ENCODE data around the gene CALN1. TPM values are rescaled to one million over a fixed set of nuclear protein-coding genes. Genes with fewer than 3 reads are reported as not detected.

The CALN1 gene
- total and polyA plus RNA-seq, 4 donors: 0.14 to 0.84 (median 0.24) TPM

DNA sequence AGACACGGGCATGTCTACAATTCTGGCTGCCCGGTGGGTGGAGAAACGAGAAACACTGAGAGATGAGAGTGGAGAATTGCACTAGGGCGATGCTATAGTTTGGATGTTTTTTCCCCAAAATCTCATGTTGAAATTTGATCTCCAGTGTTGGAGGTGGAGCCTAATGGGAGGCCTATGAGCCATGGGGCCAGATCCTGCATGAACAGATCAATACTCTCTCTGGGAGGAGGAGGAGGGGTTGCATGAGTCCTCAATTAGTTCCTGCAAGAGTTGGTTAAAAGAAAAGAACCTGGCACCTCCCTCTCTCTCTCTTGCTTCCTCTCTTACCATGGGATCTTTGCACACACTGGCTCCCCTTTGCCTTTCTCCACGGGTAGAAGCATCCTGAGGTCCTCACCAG, 299.1 kb downstream of the CALN1 start:
- Histone ChIP-seq H3K27me3 (ENCODE audit: control insufficient read depth in 4 of 4, insufficient read depth in 4 of 4, low read length in 3 of 4) (no peaks in the 10 kb centered on the region), H3K36me3 (ENCODE audit: control insufficient read depth in 4 of 4, insufficient read depth in 3 of 4, low read depth in 1 of 4, low read length in 3 of 4) (no peaks in the 10 kb centered on the region), H3K4me1 (ENCODE audit: control insufficient read depth in 4 of 4, insufficient read depth in 4 of 4, low read length in 3 of 4) (no peaks in the 10 kb centered on the region), H3K4me3 (ENCODE audit: low read depth in 1 of 3, low read length in 3 of 3) (no peak overlapping the region), H3K9me3 (ENCODE audit: control insufficient read depth in 4 of 4, low read length in 3 of 4) (peaks cover 3 to 8% (median 6%) of the 10 kb centered on the region in 4 donors), H3K9ac (ENCODE audit: low read depth in 1 of 2, low read length in 2 of 2) (no peak overlapping the region), H3K27ac (ENCODE audit: low read depth in 1 of 2, low read length in 2 of 2) (no peak overlapping the region)
- 55% methylated on average over 5 of the region's 5 CpGs for whole genome bisulfite sequencing
- DNase-seq (ENCODE audit: low spot score): no peak
- TF ChIP-seq, protein P1, sequence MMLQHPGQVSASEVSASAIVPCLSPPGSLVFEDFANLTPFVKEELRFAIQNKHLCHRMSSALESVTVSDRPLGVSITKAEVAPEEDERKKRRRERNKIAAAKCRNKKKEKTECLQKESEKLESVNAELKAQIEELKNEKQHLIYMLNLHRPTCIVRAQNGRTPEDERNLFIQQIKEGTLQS (IDR thresholded peaks at IDR 0.05): no peak
- TF ChIP-seq FOXA2 (IDR thresholded peaks at IDR 0.05) (no peak), RAD21 (IDR thresholded peaks at IDR 0.05) (no peak), NR2F2 (IDR thresholded peaks at IDR 0.05) (no peak), TAF1 (conservative IDR thresholded peaks at IDR 0.05) (no peak), GABPA (IDR thresholded peaks at IDR 0.05 in 1 of 2, conservative IDR thresholded peaks at IDR 0.05 in 1 of 2) (no peak), EGR1 (IDR thresholded peaks at IDR 0.05; ENCODE audit: low read depth in 2 of 2) (no peak), YY1 (IDR thresholded peaks at IDR 0.05) (no peak), HNF4G (IDR thresholded peaks at IDR 0.05) (no peak), SP1 (IDR thresholded peaks at IDR 0.05) (no peak), FOXA1 (IDR thresholded peaks at IDR 0.05) (no peak)
- TF ChIP-seq, protein P2, sequence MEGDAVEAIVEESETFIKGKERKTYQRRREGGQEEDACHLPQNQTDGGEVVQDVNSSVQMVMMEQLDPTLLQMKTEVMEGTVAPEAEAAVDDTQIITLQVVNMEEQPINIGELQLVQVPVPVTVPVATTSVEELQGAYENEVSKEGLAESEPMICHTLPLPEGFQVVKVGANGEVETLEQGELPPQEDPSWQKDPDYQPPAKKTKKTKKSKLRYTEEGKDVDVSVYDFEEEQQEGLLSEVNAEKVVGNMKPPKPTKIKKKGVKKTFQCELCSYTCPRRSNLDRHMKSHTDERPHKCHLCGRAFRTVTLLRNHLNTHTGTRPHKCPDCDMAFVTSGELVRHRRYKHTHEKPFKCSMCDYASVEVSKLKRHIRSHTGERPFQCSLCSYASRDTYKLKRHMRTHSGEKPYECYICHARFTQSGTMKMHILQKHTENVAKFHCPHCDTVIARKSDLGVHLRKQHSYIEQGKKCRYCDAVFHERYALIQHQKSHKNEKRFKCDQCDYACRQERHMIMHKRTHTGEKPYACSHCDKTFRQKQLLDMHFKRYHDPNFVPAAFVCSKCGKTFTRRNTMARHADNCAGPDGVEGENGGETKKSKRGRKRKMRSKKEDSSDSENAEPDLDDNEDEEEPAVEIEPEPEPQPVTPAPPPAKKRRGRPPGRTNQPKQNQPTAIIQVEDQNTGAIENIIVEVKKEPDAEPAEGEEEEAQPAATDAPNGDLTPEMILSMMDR (IDR thresholded peaks at IDR 0.05; ENCODE audit: low read depth, low read length, missing input control): no peak

DNA sequence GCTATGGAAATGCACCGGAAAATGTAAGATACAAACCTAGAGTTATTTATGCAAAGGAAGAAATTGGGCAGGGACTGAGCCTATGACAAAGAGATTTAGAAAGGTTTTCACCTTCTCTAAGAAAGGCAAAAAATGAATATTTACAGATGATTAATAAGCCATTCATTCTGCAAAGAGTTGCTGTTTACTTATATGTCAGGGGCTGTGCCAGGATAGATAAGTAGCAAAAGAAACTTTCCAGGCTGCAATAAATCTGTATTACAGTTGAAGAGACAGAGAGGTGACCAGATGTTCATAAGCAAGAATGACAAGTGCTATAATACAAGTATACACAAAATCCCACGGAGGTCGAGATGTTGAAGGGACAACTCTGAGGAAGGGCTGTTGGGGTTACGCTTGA, 299.6 kb downstream of the CALN1 start:
- no peak for DNase-seq (ENCODE audit: low spot score)
- H3K36me3 ChIP-seq (ENCODE audit: control insufficient read depth in 4 of 4, insufficient read depth in 3 of 4, low read depth in 1 of 4, low read length in 3 of 4): no peaks in the 10 kb centered on the region
- 71% methylated on average over 4 of the region's 4 CpGs for WGBS
- H3K9me3 ChIP-seq (ENCODE audit: control insufficient read depth in 4 of 4, low read length in 3 of 4): peaks cover 3 to 12% (median 10%) of the 10 kb centered on the region in 4 donors
- H3K27me3 ChIP-seq (ENCODE audit: control insufficient read depth in 4 of 4, insufficient read depth in 4 of 4, low read length in 3 of 4): no peaks in the 10 kb centered on the region
- TF ChIP-seq HNF4A (conservative IDR thresholded peaks at IDR 0.05) (no peak), RAD21 (IDR thresholded peaks at IDR 0.05) (no peak), GABPA (IDR thresholded peaks at IDR 0.05 in 1 of 2, conservative IDR thresholded peaks at IDR 0.05 in 1 of 2) (no peak), NR2F2 (IDR thresholded peaks at IDR 0.05) (no peak), JUND (IDR thresholded peaks at IDR 0.05) (no peak), FOXA1 (IDR thresholded peaks at IDR 0.05) (no peak), TAF1 (conservative IDR thresholded peaks at IDR 0.05) (no peak), SP1 (IDR thresholded peaks at IDR 0.05) (no peak), YY1 (IDR thresholded peaks at IDR 0.05) (no peak)
- TF ChIP-seq, protein P2 (IDR thresholded peaks at IDR 0.05; ENCODE audit: low read depth, low read length, missing input control): no peak
- TF ChIP-seq, protein P1 (IDR thresholded peaks at IDR 0.05): no peak
- TF ChIP-seq, protein P3, sequence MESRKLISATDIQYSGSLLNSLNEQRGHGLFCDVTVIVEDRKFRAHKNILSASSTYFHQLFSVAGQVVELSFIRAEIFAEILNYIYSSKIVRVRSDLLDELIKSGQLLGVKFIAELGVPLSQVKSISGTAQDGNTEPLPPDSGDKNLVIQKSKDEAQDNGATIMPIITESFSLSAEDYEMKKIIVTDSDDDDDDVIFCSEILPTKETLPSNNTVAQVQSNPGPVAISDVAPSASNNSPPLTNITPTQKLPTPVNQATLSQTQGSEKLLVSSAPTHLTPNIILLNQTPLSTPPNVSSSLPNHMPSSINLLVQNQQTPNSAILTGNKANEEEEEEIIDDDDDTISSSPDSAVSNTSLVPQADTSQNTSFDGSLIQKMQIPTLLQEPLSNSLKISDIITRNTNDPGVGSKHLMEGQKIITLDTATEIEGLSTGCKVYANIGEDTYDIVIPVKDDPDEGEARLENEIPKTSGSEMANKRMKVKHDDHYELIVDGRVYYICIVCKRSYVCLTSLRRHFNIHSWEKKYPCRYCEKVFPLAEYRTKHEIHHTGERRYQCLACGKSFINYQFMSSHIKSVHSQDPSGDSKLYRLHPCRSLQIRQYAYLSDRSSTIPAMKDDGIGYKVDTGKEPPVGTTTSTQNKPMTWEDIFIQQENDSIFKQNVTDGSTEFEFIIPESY (IDR thresholded peaks at IDR 0.05): no peak
- TF ChIP-seq, protein P4, sequence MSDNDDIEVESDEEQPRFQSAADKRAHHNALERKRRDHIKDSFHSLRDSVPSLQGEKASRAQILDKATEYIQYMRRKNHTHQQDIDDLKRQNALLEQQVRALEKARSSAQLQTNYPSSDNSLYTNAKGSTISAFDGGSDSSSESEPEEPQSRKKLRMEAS (IDR thresholded peaks at IDR 0.05): no peak
- TF ChIP-seq, protein P5, sequence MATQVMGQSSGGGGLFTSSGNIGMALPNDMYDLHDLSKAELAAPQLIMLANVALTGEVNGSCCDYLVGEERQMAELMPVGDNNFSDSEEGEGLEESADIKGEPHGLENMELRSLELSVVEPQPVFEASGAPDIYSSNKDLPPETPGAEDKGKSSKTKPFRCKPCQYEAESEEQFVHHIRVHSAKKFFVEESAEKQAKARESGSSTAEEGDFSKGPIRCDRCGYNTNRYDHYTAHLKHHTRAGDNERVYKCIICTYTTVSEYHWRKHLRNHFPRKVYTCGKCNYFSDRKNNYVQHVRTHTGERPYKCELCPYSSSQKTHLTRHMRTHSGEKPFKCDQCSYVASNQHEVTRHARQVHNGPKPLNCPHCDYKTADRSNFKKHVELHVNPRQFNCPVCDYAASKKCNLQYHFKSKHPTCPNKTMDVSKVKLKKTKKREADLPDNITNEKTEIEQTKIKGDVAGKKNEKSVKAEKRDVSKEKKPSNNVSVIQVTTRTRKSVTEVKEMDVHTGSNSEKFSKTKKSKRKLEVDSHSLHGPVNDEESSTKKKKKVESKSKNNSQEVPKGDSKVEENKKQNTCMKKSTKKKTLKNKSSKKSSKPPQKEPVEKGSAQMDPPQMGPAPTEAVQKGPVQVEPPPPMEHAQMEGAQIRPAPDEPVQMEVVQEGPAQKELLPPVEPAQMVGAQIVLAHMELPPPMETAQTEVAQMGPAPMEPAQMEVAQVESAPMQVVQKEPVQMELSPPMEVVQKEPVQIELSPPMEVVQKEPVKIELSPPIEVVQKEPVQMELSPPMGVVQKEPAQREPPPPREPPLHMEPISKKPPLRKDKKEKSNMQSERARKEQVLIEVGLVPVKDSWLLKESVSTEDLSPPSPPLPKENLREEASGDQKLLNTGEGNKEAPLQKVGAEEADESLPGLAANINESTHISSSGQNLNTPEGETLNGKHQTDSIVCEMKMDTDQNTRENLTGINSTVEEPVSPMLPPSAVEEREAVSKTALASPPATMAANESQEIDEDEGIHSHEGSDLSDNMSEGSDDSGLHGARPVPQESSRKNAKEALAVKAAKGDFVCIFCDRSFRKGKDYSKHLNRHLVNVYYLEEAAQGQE (IDR thresholded peaks at IDR 0.05): no peak
- no peaks in the 10 kb centered on the region for H3K4me1 ChIP-seq (ENCODE audit: control insufficient read depth in 4 of 4, insufficient read depth in 4 of 4, low read length in 3 of 4)
- no peak overlapping the region for H3K9ac ChIP-seq (ENCODE audit: low read depth in 1 of 2, low read length in 2 of 2)
- no peak overlapping the region for H3K4me3 ChIP-seq (ENCODE audit: low read depth in 1 of 3, low read length in 3 of 3)
- H3K27ac ChIP-seq (ENCODE audit: low read depth in 1 of 2, low read length in 2 of 2): no peak overlapping the region

All from liver (tissue), 9 donors.